Measurements from ENCODE around the gene ACO2.
A peak's percentile ranks its signal among the peaks of the same experiment; 100 is the strongest.
"Not testable (repeated sequence)": the region's sequence is repeated elsewhere in the genome, so short reads cannot be mapped to it uniquely, and the experiment has no call there.

ACO2 gene

GRCh38 chr22:41468381-41469217 lies at the start of gene ACO2, which contains the start of gene PHF5A:
TSS of gene ACO2 (plus strand) at chr22:41469117. CDS start at chr22:41469147, 30 bp downstream.
TSS of gene PHF5A (minus strand) at chr22:41468692. CDS start at chr22:41468653, 39 bp downstream.
- peak; percentile 94 to 98 (median 96) for DNase-seq (ENCODE audit: low read depth in 4 of 4, low spot score in 1 of 4)

- no peak for DNase-seq (ENCODE audit: low read depth in 4 of 4, low spot score in 1 of 4)
Observed at GRCh38 chr22:41425660-41426365, 43.1 kb upstream of the ACO2 start.

GRCh38 chr22:41429232-41429950 lies 39.5 kb upstream of the ACO2 start:
- DNase-seq (ENCODE audit: low read depth in 4 of 4, low spot score in 1 of 4): no peak

DNA sequence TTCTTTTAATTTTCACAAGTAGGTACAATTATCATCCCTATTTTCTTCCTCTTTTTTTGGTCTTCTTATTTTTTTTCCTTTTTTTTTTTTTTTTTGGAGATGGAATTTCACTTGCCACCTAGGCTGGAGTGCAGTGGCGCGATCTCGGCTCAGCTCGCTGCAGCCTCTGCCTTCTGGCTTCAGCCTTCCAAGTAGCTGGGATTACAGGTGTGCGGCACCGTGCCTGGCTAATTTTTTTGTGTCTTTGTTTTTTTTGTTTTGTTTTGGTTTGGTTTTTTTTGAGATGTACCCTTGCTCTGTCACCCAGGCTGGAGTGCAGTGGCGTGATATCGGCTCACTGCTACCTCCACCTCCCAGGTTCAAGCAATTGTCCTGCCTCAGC lies 39.0 kb upstream of the ACO2 start:
- DNase-seq (ENCODE audit: low read depth in 4 of 4, low spot score in 1 of 4): no peak

DNA sequence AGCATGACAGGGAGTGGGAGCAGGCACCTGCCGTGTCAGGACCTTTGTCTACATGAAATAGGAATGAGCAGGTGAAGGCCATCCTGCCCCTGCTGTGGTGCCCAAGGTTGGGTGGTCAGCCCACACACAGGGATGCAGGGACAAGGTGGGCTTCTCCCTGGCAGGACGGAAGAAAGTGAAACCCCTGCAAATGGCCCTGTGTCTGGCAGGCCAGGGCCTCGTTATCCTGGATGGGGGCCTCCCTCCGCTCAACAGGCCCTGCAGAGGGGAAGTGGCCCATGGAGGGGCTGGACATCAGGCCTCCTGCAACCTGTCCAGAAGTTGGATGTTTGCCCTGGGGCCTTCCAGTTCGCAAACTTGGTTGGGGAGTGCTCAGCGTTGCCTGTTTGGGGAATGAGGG lies 37.3 kb upstream of the ACO2 start:
- DNase-seq (ENCODE audit: low read depth in 4 of 4, low spot score in 1 of 4): no peak

DNA sequence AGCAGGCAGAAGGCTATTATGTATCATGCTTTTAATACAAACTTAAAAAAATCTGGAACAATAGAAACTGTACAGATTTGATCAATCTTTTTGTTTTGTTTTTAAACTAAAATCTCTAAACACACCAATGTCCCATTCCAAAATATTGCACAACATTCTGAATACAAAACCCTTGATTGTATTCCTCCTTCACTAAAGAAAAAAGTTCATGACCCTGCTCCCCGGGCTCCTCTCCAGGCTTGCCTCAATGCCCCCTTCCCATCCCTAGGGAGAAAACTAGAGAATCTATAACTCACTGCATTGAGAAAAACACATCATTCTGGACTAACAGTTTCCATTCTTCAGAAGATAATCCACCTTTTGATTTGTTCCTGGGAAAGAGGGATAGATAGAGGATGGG lies 35.4 kb upstream of the ACO2 start:
- DNase-seq (ENCODE audit: low read depth in 4 of 4, low spot score in 1 of 4): not testable (repeated sequence)

DNA sequence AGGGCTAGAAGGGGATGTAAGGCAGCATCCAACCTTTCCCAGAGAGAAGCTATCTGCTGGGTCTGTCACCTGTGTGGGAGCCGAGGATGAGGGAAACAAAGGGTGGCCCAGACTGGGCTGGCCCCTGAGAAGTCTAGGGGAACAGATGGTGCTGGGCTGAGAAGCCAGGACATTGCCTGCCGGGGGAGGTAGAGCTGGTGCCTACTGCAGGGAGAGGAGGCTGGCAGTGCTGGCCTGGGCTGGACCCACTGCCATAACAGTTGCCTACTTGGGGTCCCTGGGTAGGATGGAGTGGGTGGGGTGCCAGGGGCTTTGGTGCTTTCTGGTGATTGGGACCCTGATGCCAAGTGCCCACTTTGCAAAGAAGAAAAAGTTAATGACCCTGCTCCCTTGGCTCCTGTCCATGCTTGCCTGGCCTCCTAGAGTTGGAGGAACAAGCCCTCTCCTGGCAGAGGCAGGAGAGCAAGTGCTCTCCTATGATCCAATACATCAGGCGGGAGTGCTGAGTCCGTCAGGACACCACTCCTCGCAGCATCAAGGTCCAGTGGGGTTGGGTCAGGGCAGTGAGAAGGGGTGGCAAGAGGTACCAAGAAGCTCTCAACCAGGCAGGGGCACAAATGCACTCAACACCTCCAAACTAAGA lies 34.4 kb upstream of the ACO2 start:
- not testable (repeated sequence) for DNase-seq (ENCODE audit: low read depth in 4 of 4, low spot score in 1 of 4)

GRCh38 chr22:41435560-41435959 lies 33.4 kb upstream of the ACO2 start:
- DNase-seq (ENCODE audit: low read depth in 4 of 4, low spot score in 1 of 4): no peak

DNA sequence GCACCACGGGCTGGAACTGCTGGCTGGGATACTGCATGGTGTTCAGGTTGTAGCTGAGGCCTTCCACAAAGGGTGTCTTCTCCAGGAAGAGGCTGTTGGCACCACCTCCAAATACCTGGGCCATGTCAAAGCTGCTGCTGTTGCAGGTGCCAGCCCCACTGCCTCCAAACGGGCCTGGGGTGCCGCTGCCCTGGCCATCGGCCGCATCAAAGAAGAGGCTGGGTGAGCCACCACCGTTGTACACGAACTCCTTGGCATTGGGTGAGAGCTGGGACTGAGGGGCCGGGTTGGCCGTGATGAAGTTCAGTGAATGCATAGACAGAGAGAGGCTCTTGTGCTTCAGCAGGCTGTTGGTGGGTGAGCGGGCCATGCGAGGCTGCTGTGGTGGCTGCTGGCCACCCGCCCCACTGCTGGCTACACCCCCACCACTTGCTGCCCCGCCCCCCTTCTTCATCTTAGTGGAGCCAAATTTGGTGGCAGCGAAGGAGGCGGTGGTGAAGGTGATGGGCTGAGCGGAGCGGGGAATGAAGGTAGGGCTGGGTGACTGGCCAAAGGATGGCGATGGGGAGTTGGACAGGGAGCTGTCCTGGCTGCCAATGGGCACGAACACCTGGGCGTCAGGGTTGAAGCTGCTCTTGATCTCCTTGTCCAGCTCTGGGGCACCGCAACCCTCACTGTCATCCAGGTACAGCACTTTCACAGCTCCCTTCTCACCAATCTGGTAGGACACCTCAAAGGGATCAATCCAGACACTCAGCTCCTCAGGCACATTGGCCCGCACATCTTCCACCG lies 32.4 kb upstream of the ACO2 start:
- no peak for DNase-seq (ENCODE audit: low read depth in 4 of 4, low spot score in 1 of 4)

DNA sequence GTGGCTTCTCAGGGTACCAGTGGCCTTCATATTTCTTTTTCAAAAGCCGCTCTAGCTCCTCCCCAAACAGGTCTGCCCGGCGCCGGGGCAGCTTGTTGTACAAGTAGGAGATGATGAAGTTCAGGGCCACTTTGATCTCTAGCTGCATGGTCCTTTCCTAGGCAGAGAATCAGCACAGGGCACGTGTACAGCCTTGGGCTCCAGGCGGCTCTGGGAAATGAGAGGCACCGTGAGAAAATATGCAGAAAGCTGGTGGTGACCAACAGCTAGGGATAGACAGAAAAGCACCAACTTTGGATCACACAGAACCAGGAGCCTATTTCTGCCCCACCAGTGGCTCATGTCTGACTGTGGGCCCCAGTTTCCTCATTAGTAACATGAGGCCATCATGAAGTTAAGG lies 31.7 kb upstream of the ACO2 start:
- DNase-seq (ENCODE audit: low read depth in 4 of 4, low spot score in 1 of 4): no peak

GRCh38 chr22:41440511-41440910 lies 28.4 kb upstream of the ACO2 start:
- DNase-seq (ENCODE audit: low read depth in 4 of 4, low spot score in 1 of 4): not testable (repeated sequence)

- no peak for DNase-seq (ENCODE audit: low read depth in 4 of 4, low spot score in 1 of 4)
Observed at GRCh38 chr22:41442240-41442792, 26.6 kb upstream of the ACO2 start.

DNA sequence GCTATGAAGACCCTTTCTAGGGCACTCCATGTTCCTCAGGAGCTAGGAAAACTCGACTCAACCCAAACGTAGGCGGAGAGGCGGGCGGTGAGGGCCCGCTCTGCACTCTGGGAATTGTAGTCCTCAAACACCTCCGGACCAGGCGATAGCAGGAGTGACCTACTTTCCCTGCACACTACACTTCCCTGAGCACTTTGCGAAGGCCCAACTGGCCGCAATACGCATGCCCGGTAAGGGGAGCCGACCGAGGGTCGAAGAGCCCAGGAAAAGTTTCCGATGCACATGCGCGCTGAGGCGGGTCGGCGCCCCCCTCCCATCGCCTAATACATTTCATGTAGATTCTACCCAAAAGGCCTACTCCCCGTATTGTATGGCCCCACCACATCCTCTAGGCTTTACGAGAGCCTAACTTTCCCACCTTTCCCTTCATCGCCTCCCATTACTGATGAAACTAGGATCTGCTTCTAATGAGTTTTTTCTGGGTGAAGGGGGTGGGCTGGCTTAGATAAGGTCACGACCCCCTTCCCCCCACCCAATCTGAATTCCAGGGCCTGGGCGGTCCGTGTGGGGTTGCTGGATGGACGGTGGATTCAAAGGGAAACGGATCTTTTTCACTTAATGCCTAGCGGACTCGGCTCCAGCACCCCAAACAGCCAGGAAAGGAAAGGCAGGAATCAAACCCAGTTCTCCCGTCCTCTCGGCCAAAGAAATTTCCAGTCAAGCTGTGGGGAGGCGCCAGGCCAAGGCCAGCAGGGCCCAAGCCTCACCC lies 24.4 kb upstream of the ACO2 start:
- DNase-seq (ENCODE audit: low read depth in 4 of 4, low spot score in 1 of 4): peak; percentile 54 to 86 (median 67)

DNA sequence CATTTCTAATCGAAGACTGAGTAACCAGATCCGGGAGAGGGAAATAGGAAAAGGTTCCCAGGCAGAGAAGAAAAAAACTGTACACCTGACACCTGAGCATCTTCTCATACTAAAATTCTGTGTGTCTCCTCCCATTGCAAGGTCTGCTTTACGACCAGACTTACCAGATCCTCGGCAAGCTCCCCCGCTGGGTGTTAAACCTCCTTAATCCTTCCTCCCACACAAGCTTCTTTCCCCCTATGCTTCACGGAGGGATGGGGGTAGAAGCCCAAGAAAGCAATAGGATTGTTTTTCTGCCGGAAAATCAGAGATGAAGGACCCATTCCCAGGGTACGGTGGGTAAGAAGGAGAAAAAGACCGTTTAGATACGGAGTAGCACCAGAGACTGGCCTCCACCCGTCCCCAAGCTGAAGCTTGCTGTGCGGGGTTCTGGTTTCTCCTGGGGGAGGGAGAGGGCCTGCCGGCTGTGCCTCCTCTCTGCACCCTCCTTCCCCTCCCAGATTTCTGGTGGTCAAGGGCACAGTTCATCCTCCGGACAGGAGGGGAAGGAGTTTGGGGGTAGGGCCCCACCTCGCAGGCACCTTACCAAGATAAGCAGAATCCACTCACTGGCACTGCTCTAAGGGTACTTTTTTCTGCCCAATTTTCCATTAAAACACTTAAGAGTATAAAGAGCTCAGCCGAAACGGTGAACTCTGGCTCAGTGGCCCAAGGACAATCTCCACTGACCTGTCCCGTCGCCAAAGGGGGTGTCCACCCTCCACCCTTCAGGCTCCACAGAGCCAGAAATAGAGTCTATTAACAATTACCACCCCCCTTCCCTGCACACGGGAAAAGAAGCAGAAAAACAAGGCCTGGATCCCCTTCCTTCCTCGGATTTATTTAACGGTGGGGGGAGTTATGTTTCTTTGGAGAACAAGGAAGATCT lies 23.5 kb upstream of the ACO2 start:
- DNase-seq (ENCODE audit: low read depth in 4 of 4, low spot score in 1 of 4): peak in 1 of 4 experiments; percentile 7

- peak in 1 of 4 experiments; percentile 20 for DNase-seq (ENCODE audit: low read depth in 4 of 4, low spot score in 1 of 4)
Observed at GRCh38 chr22:41446057-41446501, 22.8 kb upstream of the ACO2 start.

DNA sequence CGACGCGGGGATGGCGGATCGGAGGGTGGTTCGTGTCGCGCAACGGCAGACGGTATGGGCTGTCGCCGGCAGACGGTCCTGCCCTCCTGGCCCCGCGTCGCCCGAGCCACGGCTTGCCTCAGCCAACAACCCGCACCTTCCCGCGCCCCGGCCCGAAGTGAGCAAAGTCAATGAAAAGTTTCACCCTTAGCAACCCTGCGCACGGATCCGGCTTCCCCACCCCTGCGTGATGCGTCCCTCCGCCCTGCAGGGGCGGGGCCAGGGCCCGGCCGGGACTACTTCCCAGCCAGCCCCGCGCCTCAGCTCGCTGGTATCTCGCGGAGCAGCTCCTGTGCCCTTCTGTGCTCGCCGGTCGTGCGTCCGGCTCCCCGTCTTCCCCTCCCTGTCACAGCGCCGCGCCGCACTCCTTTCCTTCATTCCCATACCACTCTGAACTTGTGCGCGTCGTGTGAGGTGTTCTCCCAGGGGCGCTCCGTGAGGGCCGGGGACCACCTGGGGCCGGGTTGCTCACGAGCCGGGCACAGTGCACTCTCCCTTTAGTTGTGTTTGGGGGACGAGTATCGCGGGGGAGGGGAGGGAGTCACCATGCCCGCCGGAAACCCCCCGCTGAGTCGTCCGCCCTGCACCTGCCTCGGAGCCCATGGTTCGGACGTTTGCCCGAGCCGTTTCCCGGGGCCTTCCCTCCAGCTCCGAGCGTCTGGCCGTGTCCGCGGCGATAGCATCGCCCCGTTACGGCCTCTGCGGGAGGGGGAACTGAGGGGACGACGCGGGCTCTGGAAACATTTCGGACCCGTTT lies 22.1 kb upstream of the ACO2 start, which contains the start of gene TOB2:
TOB2 (minus strand) TSS at position 163 of the 796 bp plus-strand sequence. CDS start 9,456 bp downstream, outside the sequence.
- peak; percentile 79 to 92 (median 92) for DNase-seq (ENCODE audit: low read depth in 4 of 4, low spot score in 1 of 4)
